OCI-LY7 (cell line): ENCODE measurements around the gene EIF4G1.

ENCODE experiments used
- CTCF ChIP-seq: fragments of 200-600 bp; sonication (generic); conservative IDR thresholded peaks from 2 replicates; pipeline ENCODE4 v1.5.1; 2014; ENCODE audit warnings: mild to moderate bottlenecking, antibody characterized with exemption, low read length, moderate library complexity, mixed read lengths
- EZH2phosphoT487 ChIP-seq: fragments of 200-600 bp; sonication (generic); IDR thresholded peaks from 2 replicates; pipeline ENCODE4 v1.6.1; 2018; ENCODE audit warnings: low read depth, borderline replicate concordance, mild to moderate bottlenecking, mixed run types, antibody characterized with exemption, low read length, moderate library complexity, mixed read lengths

GRCh38 chr3:184352897-184353545 lies 38.6 kb downstream of the EIF4G1 start:
- TF ChIP-seq EZH2phosphoT487 (no peak), CTCF (no peak)
